ENCODE results near the gene TMTC2. TPM values are rescaled to one million over a fixed set of nuclear protein-coding genes. Genes with fewer than 3 reads are reported as not detected.

Gene TMTC2
- total and polyA plus RNA-seq, 2 donors (not counting 1 experiment from before 2014, with no cell fraction given), result 2.4 to 3.2 TPM

DNA sequence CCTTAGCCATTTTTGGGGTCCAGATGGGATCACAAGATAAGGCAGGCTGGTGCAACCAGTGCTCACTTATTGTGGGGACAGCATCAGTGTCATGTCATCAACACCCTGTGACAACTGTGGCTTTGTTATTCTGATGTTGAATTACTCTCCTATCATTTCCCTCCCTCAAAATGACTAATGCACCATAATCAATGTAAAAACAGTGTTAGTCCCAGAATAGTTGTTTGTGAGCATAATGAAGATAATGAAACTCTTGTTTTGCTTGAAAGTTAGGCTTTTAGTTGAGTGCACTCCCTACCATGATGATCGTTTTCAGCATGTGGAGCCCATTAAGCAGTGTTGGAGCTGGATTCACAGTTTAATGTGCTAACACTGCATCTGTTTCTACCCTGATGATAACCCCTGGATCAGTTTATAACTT is 151.4 kb downstream of the TMTC2 start:
- WGBS (ENCODE audit: insufficient coverage), result 60% methylated on average over 1 of the region's 1 CpG
- Histone ChIP-seq H3K4me2 (replicated peaks; ENCODE audit: low read depth, low read length, poor library complexity, severe bottlenecking) (no peak overlapping the region), H3K36me3 (replicated peaks in 1 of 2; ENCODE audit: control extremely low read depth in 1 of 2, control insufficient read depth in 1 of 2, extremely low read depth in 1 of 2, insufficient read depth in 2 of 2, low read length in 1 of 2) (no peaks in the 10 kb centered on the region), H2AFZ (ENCODE audit: insufficient read depth, low read depth, low read length, poor library complexity, severe bottlenecking) (no peak overlapping the region), H3K4me1 (ENCODE audit: control insufficient read depth in 2 of 2, insufficient read depth in 2 of 2, low read length in 2 of 2) (no peaks in the 10 kb centered on the region), H3K27me3 (replicated peaks in 1 of 4; ENCODE audit: control extremely low read depth in 1 of 4, control insufficient read depth in 3 of 4, insufficient read depth in 4 of 4, low read length in 3 of 4) (no peaks in the 10 kb centered on the region), H3K9ac (ENCODE audit: low read length) (no peak overlapping the region), H3K9me3 (ENCODE audit: control extremely low read depth in 1 of 3, control insufficient read depth in 2 of 3, insufficient read depth in 1 of 3, low read length in 2 of 3) (peaks cover 0 to 1% (median 0%) of the 10 kb centered on the region in 3 donors), H3K79me2 (ENCODE audit: control insufficient read depth, insufficient read depth, low read length) (no peaks in the 10 kb centered on the region), H3K27ac (ENCODE audit: low read length in 2 of 2) (no peak overlapping the region), H3K4me3 (ENCODE audit: control extremely low read depth in 1 of 5, extremely low read depth in 1 of 5, insufficient read depth in 1 of 5, low read depth in 2 of 5, low read length in 4 of 5) (no peak overlapping the region), H4K20me1 (ENCODE audit: control insufficient read depth, insufficient read depth, low read length, poor library complexity, severe bottlenecking) (no peaks in the 10 kb centered on the region)
- TF ChIP-seq, protein P1, sequence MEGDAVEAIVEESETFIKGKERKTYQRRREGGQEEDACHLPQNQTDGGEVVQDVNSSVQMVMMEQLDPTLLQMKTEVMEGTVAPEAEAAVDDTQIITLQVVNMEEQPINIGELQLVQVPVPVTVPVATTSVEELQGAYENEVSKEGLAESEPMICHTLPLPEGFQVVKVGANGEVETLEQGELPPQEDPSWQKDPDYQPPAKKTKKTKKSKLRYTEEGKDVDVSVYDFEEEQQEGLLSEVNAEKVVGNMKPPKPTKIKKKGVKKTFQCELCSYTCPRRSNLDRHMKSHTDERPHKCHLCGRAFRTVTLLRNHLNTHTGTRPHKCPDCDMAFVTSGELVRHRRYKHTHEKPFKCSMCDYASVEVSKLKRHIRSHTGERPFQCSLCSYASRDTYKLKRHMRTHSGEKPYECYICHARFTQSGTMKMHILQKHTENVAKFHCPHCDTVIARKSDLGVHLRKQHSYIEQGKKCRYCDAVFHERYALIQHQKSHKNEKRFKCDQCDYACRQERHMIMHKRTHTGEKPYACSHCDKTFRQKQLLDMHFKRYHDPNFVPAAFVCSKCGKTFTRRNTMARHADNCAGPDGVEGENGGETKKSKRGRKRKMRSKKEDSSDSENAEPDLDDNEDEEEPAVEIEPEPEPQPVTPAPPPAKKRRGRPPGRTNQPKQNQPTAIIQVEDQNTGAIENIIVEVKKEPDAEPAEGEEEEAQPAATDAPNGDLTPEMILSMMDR (IDR thresholded peaks at IDR 0.05), result no peak
- no peak for TF ChIP-seq EZH2 (IDR thresholded peaks at IDR 0.05; ENCODE audit: borderline replicate concordance, insufficient read depth, low read depth, low read length, poor library complexity, severe bottlenecking)
- Mint-ChIP-seq H3K27ac (no peak overlapping the region), H3K9me3 (ENCODE audit: insufficient read depth) (no peaks in the 10 kb centered on the region), H3K4me3 (no peak overlapping the region), H3K27me3 (no peaks in the 10 kb centered on the region), H3K4me1 (no peaks in the 10 kb centered on the region)
- ATAC-seq (ENCODE audit: low read depth) (no peak), DNase-seq (no peak)
- CTCF ChIA-PET, result no interaction called here
- POLR2A ChIA-PET, result no interaction called here
- intact Hi-C loops (cut with micrococcal nuclease), result no loop called here

DNA sequence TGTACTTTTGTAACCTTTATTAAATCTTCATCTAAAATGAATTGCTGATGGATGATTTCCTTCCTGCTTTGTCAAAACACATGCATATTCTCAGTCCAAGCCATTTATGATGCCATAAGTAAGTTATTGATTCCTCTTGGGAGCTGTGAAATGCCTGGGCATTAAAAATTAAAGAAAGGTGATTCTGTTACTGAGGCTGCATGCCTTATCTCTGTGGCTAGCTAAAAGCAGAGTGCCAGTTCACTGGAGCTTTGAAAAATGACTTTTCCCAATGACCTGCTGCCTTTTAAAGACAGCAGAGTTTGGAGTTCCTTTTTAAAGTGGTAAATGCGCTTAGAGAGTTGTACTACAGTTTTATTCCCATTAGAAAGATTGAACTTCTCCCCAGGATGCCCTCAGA is 152.1 kb downstream of the TMTC2 start:
- no peak overlapping the region for H3K9ac ChIP-seq (ENCODE audit: low read length)
- DNase-seq (no peak), ATAC-seq (ENCODE audit: low read depth) (no peak)
- TF ChIP-seq, protein P1 (IDR thresholded peaks at IDR 0.05), result no peak
- TF ChIP-seq EZH2 (IDR thresholded peaks at IDR 0.05; ENCODE audit: borderline replicate concordance, insufficient read depth, low read depth, low read length, poor library complexity, severe bottlenecking), result no peak
- Mint-ChIP-seq H3K9me3 (ENCODE audit: insufficient read depth) (no peaks in the 10 kb centered on the region), H3K27me3 (no peaks in the 10 kb centered on the region), H3K4me3 (no peak overlapping the region), H3K27ac (no peak overlapping the region), H3K4me1 (no peaks in the 10 kb centered on the region)
- no peak overlapping the region for H3K4me3 ChIP-seq (ENCODE audit: control extremely low read depth in 1 of 5, extremely low read depth in 1 of 5, insufficient read depth in 1 of 5, low read depth in 2 of 5, low read length in 4 of 5)
- no peaks in the 10 kb centered on the region for H3K79me2 ChIP-seq (ENCODE audit: control insufficient read depth, insufficient read depth, low read length)
- H3K27ac ChIP-seq (ENCODE audit: low read length in 2 of 2), result no peak overlapping the region
- WGBS (ENCODE audit: insufficient coverage), result no CpG with 5 or more reads among the region's 1 CpG
- no peak overlapping the region for H2AFZ ChIP-seq (ENCODE audit: insufficient read depth, low read depth, low read length, poor library complexity, severe bottlenecking)
- POLR2A ChIA-PET, result no interaction called here
- CTCF ChIA-PET, result no interaction called here
- H4K20me1 ChIP-seq (ENCODE audit: control insufficient read depth, insufficient read depth, low read length, poor library complexity, severe bottlenecking), result no peaks in the 10 kb centered on the region
- intact Hi-C loops (cut with micrococcal nuclease), result no loop called here
- H3K9me3 ChIP-seq (ENCODE audit: control extremely low read depth in 1 of 3, control insufficient read depth in 2 of 3, insufficient read depth in 1 of 3, low read length in 2 of 3), result peaks cover 0 to 1% (median 0%) of the 10 kb centered on the region in 3 donors
- no peak overlapping the region for H3K4me2 ChIP-seq (replicated peaks; ENCODE audit: low read depth, low read length, poor library complexity, severe bottlenecking)
- no peaks in the 10 kb centered on the region for H3K4me1 ChIP-seq (ENCODE audit: control insufficient read depth in 2 of 2, insufficient read depth in 2 of 2, low read length in 2 of 2)
- H3K36me3 ChIP-seq (replicated peaks in 1 of 2; ENCODE audit: control extremely low read depth in 1 of 2, control insufficient read depth in 1 of 2, extremely low read depth in 1 of 2, insufficient read depth in 2 of 2, low read length in 1 of 2), result no peaks in the 10 kb centered on the region
- H3K27me3 ChIP-seq (replicated peaks in 1 of 4; ENCODE audit: control extremely low read depth in 1 of 4, control insufficient read depth in 3 of 4, insufficient read depth in 4 of 4, low read length in 3 of 4), result no peaks in the 10 kb centered on the region

Measured in B cell (primary cell).